ENCODE measurements around the gene ZNF423. TPM values are rescaled to one million over a fixed set of nuclear protein-coding genes. Genes with fewer than 3 reads are reported as not detected.

Gene ZNF423
- polyA plus RNA-seq, 1 experiment = 0.11 TPM

DNA sequence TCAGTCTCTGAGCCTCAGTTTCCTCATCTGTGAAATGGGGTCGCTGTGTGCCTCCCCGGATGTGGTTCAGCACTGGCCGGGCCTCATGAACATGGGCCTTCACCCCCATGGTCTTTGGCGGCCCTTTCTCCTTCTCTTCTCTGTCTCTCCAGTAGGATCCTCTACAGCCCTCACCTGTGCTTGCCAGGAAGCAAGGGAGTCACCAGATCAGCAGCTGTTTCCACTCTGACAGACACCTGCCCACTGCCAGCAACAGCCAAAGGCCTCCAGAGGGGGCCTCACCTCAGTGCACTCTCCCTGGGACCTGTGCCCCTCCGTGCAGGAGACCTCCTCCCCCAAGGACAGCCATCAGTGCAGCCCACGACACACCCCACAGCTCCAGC is 392.9 kb downstream of the ZNF423 start:
- TF ChIP-seq, protein P1, sequence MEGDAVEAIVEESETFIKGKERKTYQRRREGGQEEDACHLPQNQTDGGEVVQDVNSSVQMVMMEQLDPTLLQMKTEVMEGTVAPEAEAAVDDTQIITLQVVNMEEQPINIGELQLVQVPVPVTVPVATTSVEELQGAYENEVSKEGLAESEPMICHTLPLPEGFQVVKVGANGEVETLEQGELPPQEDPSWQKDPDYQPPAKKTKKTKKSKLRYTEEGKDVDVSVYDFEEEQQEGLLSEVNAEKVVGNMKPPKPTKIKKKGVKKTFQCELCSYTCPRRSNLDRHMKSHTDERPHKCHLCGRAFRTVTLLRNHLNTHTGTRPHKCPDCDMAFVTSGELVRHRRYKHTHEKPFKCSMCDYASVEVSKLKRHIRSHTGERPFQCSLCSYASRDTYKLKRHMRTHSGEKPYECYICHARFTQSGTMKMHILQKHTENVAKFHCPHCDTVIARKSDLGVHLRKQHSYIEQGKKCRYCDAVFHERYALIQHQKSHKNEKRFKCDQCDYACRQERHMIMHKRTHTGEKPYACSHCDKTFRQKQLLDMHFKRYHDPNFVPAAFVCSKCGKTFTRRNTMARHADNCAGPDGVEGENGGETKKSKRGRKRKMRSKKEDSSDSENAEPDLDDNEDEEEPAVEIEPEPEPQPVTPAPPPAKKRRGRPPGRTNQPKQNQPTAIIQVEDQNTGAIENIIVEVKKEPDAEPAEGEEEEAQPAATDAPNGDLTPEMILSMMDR (IDR thresholded peaks at IDR 0.05; ENCODE audit: low read depth, low read length) = no peak
- H3K27me3 ChIP-seq (ENCODE audit: control insufficient read depth, insufficient read depth, low read length) = no peaks in the 10 kb centered on the region
- DNase-seq (ENCODE audit: low read depth, low spot score) = no peak
- CTCF ChIA-PET = no interaction called here
- POLR2A ChIA-PET = no interaction called here
- no peaks in the 10 kb centered on the region for H3K9me3 ChIP-seq (ENCODE audit: control insufficient read depth, insufficient read depth, low read length)
- H3K4me3 ChIP-seq (ENCODE audit: low read depth, low read length) = no peak overlapping the region
- no peak overlapping the region for H3K27ac ChIP-seq (ENCODE audit: low read depth, low read length)

DNA sequence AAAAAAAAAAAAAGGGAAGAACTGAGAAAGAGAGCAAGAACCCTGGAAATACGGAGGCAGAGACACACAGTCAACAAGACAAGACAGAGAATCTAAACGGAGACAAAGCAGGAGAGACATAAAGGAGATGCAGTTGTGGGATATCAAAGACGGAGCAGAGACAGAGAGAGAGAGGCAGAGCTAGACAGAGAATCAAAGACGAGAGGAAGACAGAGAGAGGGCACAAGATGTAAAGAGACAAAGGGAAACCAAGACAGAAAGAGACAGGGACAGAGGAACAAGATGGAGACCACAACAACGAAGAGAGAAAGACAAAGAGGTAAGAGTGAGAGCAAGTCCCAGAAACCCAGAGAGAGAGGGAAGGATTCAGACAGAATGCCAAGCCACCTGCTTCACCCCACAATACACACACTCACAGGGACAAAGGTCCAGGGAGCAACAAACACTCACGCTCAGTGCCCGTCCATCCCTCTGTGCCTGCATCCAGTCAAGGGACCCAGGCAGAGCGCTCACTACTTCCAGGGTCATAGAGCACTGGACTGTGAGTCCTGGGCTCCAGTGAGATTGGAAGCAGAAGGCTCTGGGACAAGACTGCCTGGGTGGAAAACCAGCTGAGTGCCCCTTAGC is 393.4 kb downstream of the ZNF423 start:
- no peak overlapping the region for H3K27ac ChIP-seq (ENCODE audit: low read depth, low read length)
- H3K27me3 ChIP-seq (ENCODE audit: control insufficient read depth, insufficient read depth, low read length) = no peaks in the 10 kb centered on the region
- ChIA-PET CTCF (interaction anchor here (0.7 kb wide), 1 partner anchor 119 kb away, joined by 4 read pairs; no protein-coding TSS in a partner anchor), POLR2A (interaction anchor here (0.7 kb wide), 1 partner anchor 15 kb away, joined by 3 read pairs; no protein-coding TSS in a partner anchor)
- H3K9me3 ChIP-seq (ENCODE audit: control insufficient read depth, insufficient read depth, low read length) = no peaks in the 10 kb centered on the region
- no peak overlapping the region for H3K4me3 ChIP-seq (ENCODE audit: low read depth, low read length)
- TF ChIP-seq, protein P1 (IDR thresholded peaks at IDR 0.05; ENCODE audit: low read depth, low read length) = no peak
- no peak for DNase-seq (ENCODE audit: low read depth, low spot score)

DNA sequence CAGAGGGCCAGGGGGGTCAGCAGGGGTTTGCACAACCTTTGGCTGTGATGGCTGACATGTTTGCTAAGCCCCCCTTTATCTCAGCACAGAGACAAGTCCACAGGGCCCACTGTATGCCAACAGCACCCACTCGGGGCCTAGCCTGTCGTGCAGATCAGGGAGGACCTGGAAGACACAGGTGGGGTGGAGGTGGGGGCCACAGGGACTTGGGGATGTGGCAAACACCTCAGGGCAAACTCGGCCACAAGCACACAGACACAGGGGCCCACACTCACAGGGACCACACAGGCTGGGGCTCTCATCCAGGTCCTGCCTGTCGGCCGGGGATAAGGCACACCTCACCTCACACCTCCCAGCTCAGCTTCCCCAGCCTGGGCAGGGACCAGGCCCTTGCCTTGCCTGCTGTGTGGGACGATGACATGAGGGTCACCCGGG is 394.4 kb downstream of the ZNF423 start:
- H3K27ac ChIP-seq (ENCODE audit: low read depth, low read length) = no peak overlapping the region
- POLR2A ChIA-PET = interaction anchor here (0.7 kb wide), 1 partner anchor 14 kb away, joined by 3 read pairs; no protein-coding TSS in a partner anchor
- CTCF ChIA-PET = no interaction called here
- H3K9me3 ChIP-seq (ENCODE audit: control insufficient read depth, insufficient read depth, low read length) = no peaks in the 10 kb centered on the region
- TF ChIP-seq, protein P1 (IDR thresholded peaks at IDR 0.05; ENCODE audit: low read depth, low read length) = no peak
- no peaks in the 10 kb centered on the region for H3K27me3 ChIP-seq (ENCODE audit: control insufficient read depth, insufficient read depth, low read length)
- no peak for DNase-seq (ENCODE audit: low read depth, low spot score)
- no peak overlapping the region for H3K4me3 ChIP-seq (ENCODE audit: low read depth, low read length)

DNA sequence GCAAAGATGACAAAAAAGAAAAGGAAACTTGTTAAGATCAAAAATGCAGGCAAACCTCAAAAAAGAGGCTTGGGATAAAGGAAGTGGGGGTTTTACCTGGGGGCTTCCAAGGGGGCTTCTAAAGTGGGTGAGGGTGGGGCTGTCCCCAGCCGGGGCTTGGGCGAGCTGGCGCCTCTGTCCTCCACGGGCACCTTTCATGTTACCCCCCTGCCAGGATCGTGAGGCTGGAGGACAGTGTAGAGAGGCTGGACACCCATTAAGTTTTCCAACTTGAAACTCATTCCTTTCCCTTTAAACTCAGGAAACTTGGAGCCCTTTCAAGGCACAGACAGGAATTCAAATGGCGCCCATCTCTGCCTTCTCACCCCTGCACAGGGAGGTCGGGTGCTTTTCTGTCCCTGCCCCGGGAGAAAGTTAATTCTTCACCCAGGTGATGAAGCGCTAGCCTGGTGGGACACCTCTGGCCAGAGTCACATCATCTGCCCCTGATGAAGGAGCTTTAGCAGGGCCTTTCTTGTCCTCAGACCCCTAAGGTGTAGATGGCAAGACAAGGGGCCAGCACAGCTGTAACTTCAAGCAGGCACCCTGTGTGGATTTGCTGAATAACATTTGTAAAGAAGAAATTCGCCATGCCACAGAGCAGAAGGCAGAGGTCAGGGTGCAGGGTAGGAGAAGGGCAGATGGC is 395.0 kb downstream of the ZNF423 start:
- ChIA-PET POLR2A (no interaction called here), CTCF (no interaction called here)
- no peak for DNase-seq (ENCODE audit: low read depth, low spot score)
- no peak overlapping the region for H3K4me3 ChIP-seq (ENCODE audit: low read depth, low read length)
- TF ChIP-seq, protein P1 (IDR thresholded peaks at IDR 0.05; ENCODE audit: low read depth, low read length) = no peak
- H3K27ac ChIP-seq (ENCODE audit: low read depth, low read length) = no peak overlapping the region
- no peaks in the 10 kb centered on the region for H3K27me3 ChIP-seq (ENCODE audit: control insufficient read depth, insufficient read depth, low read length)
- no peaks in the 10 kb centered on the region for H3K9me3 ChIP-seq (ENCODE audit: control insufficient read depth, insufficient read depth, low read length)
